Neural progenitor cell (in vitro differentiated cells): ENCODE measurements around the gene GNAS. TPM values are rescaled to one million over a fixed set of nuclear protein-coding genes. Genes with fewer than 3 reads are reported as not detected.

Experiments used
- DNase-seq: peaks from one replicate; pipeline ENCODE4 v3.0.0-alpha.2; 2016; ENCODE audit warnings: low spot score
- H2AFZ ChIP-seq: fragments of 200-600 bp; sonication (generic); replicated peaks from 2 replicates; pipeline ENCODE4 v1.6.1; 2016; ENCODE audit warnings: antibody characterized with exemption
- H3F3A ChIP-seq: fragments of 200-600 bp; sonication (generic); 2 replicates; pipeline ENCODE4 v1.6.1; 2016; ENCODE audit warnings: antibody characterized with exemption, low read depth
- H3K27ac ChIP-seq: fragments of 200-600 bp; sonication (generic); 2 replicates; pipeline ENCODE4 v1.5.1; 2016; ENCODE audit warnings: mild to moderate bottlenecking
- H3K27me3 ChIP-seq: fragments of 200-600 bp; sonication (generic); 2 replicates; pipeline ENCODE4 v1.6.1; 2016; ENCODE audit warnings: mild to moderate bottlenecking, moderate library complexity
- H3K36me3 ChIP-seq: fragments of 200-600 bp; sonication (generic); 2 replicates; pipeline ENCODE4 v1.5.1; 2016
- H3K4me1 ChIP-seq: fragments of 200-600 bp; sonication (generic); 2 replicates; pipeline ENCODE4 v1.6.1; 2016; ENCODE audit warnings: mixed run types
- H3K4me2 ChIP-seq: fragments of 200-600 bp; sonication (generic); 2 replicates; pipeline ENCODE4 v1.6.1; 2016
- H3K4me3 ChIP-seq: fragments of 200-600 bp; sonication (generic); 2 replicates; pipeline ENCODE4 v1.5.1; 2016
- H3K79me2 ChIP-seq: fragments of 200-600 bp; sonication (generic); 2 replicates; pipeline ENCODE4 v1.6.1; 2016; ENCODE audit warnings: low read depth
- H3K9ac ChIP-seq: fragments of 200-600 bp; sonication (generic); 2 replicates; pipeline ENCODE4 v1.6.1; 2016
- H3K9me3 ChIP-seq: fragments of 200-600 bp; sonication (generic); 2 replicates; pipeline ENCODE4 v1.5.1; 2016; ENCODE audit warnings: low read depth
- H4K20me1 ChIP-seq: fragments of 200-600 bp; sonication (generic); 2 replicates; pipeline ENCODE4 v1.6.1; 2016; ENCODE audit warnings: low read depth
- H3K27ac Mint-ChIP-seq: 3 replicates; pipeline ENCODE4 v1.8.0; 2021; ENCODE audit warnings: mixed read lengths
- H3K27me3 Mint-ChIP-seq: 2 replicates; pipeline ENCODE4 v1.8.0; 2022; ENCODE audit warnings: low read depth, mild to moderate bottlenecking, inconsistent platforms, moderate library complexity, mixed read lengths; ENCODE audit not compliant: insufficient read depth
- H3K36me3 Mint-ChIP-seq: 3 replicates; pipeline ENCODE4 v1.8.0; 2021; ENCODE audit warnings: mixed read lengths
- H3K4me1 Mint-ChIP-seq: 3 replicates; pipeline ENCODE4 v1.8.0; 2021; ENCODE audit warnings: mixed read lengths
- H3K4me3 Mint-ChIP-seq: 3 replicates; pipeline ENCODE4 v1.8.0; 2021; ENCODE audit warnings: mild to moderate bottlenecking, moderate library complexity, mixed read lengths
- H3K9me3 Mint-ChIP-seq: 3 replicates; pipeline ENCODE4 v1.8.0; 2020; ENCODE audit warnings: mixed read lengths
- EZH2 ChIP-seq: fragments of 200-600 bp; sonication (generic); IDR thresholded peaks from 2 replicates; pipeline ENCODE4 v1.6.1; 2017; ENCODE audit warnings: antibody characterized with exemption, mild to moderate bottlenecking, moderate library complexity
- EZH2phosphoT487 ChIP-seq: fragments of 200-600 bp; sonication (generic); IDR thresholded peaks from 2 replicates; pipeline ENCODE4 v1.6.1; 2017; ENCODE audit warnings: antibody characterized with exemption
- total RNA-seq: library from RNA; depleted of rRNA; stranded (reverse); fragments of >200 nt; gene quantifications from 2 replicates; pipeline ENCODE4 v1.2.3, GENCODE V29; 2015; ENCODE audit warnings: low replicate concordance
- TF ChIP-seq, protein P1 (sequence below): fragments of 200-600 bp; sonication (generic); IDR thresholded peaks from 2 replicates; pipeline ENCODE4 v1.5.1; 2017; ENCODE audit warnings: antibody characterized with exemption, mild to moderate bottlenecking

The GNAS gene
- total RNA-seq, 1 donor from 2014 or later: 794 TPM

GRCh38 chr20:58838174-58838573, 14.3 kb upstream of the GNAS start:
- TF ChIP-seq, protein P1, sequence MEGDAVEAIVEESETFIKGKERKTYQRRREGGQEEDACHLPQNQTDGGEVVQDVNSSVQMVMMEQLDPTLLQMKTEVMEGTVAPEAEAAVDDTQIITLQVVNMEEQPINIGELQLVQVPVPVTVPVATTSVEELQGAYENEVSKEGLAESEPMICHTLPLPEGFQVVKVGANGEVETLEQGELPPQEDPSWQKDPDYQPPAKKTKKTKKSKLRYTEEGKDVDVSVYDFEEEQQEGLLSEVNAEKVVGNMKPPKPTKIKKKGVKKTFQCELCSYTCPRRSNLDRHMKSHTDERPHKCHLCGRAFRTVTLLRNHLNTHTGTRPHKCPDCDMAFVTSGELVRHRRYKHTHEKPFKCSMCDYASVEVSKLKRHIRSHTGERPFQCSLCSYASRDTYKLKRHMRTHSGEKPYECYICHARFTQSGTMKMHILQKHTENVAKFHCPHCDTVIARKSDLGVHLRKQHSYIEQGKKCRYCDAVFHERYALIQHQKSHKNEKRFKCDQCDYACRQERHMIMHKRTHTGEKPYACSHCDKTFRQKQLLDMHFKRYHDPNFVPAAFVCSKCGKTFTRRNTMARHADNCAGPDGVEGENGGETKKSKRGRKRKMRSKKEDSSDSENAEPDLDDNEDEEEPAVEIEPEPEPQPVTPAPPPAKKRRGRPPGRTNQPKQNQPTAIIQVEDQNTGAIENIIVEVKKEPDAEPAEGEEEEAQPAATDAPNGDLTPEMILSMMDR: no peak
- TF ChIP-seq EZH2phosphoT487 (no peak), EZH2 (no peak)
- no peak overlapping the region for H3K4me2 ChIP-seq
- H3F3A ChIP-seq: peaks cover 12% of the 10 kb centered on the region
- H3K4me3 ChIP-seq: no peak overlapping the region
- Mint-ChIP-seq H3K4me3 (no peak overlapping the region), H3K36me3 (peaks cover 11% of the 10 kb centered on the region), H3K27ac (no peak overlapping the region), H3K9me3 (peaks cover 3% of the 10 kb centered on the region), H3K4me1 (no peaks in the 10 kb centered on the region), H3K27me3 (peaks cover 38% of the 10 kb centered on the region)
- H3K27ac ChIP-seq: no peak overlapping the region
- DNase-seq: no peak
- no peaks in the 10 kb centered on the region for H3K36me3 ChIP-seq
- peaks cover 9% of the 10 kb centered on the region for H3K4me1 ChIP-seq
- peaks cover 44% of the 10 kb centered on the region for H3K27me3 ChIP-seq
- H4K20me1 ChIP-seq: peaks cover 39% of the 10 kb centered on the region
- no peak overlapping the region for H2AFZ ChIP-seq
- peaks cover 88% of the 10 kb centered on the region for H3K79me2 ChIP-seq
- H3K9me3 ChIP-seq: no peaks in the 10 kb centered on the region
- H3K9ac ChIP-seq: no peak overlapping the region

GRCh38 chr20:58839474-58839874, 13.0 kb upstream of the GNAS start:
- no peaks in the 10 kb centered on the region for H3K4me1 Mint-ChIP-seq
- H2AFZ ChIP-seq: peak overlapping the region; percentile 76

DNA sequence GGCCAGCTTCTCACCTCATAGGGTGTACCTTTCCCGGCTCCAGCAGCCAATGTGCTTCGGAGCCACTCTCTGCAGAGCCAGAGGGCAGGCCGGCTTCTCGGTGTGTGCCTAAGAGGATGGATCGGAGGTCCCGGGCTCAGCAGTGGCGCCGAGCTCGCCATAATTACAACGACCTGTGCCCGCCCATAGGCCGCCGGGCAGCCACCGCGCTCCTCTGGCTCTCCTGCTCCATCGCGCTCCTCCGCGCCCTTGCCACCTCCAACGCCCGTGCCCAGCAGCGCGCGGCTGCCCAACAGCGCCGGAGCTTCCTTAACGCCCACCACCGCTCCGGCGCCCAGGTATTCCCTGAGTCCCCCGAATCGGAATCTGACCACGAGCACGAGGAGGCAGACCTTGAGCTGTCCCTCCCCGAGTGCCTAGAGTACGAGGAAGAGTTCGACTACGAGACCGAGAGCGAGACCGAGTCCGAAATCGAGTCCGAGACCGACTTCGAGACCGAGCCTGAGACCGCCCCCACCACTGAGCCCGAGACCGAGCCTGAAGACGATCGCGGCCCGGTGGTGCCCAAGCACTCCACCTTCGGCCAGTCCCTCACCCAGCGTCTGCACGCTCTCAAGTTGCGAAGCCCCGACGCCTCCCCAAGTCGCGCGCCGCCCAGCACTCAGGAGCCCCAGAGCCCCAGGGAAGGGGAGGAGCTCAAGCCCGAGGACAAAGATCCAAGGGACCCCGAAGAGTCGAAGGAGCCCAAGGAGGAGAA, 12.3 kb upstream of the GNAS start:
- peak overlapping the region; percentile 73 for H3K4me3 Mint-ChIP-seq
- Histone ChIP-seq H3K36me3 (no peaks in the 10 kb centered on the region), H3K79me2 (peaks cover 88% of the 10 kb centered on the region), H3K9ac (no peak overlapping the region), H3K27ac (no peak overlapping the region), H3K4me1 (peaks cover 14% of the 10 kb centered on the region), H3F3A (peaks cover 16% of the 10 kb centered on the region), H3K27me3 (peaks cover 61% of the 10 kb centered on the region), H4K20me1 (peaks cover 45% of the 10 kb centered on the region), H3K9me3 (no peaks in the 10 kb centered on the region), H3K4me2 (peak overlapping the region; percentile 77), H2AFZ (peak overlapping the region; percentile 76), H3K4me3 (peak overlapping the region; percentile 49)
- TF ChIP-seq EZH2 (peak; percentile 29), EZH2phosphoT487 (peak; percentile 55)
- TF ChIP-seq, protein P1: no peak
- H3K27me3 Mint-ChIP-seq: peaks cover 53% of the 10 kb centered on the region
- DNase-seq: peak; percentile 51
- no peak overlapping the region for H3K27ac Mint-ChIP-seq
- H3K9me3 Mint-ChIP-seq: peaks cover 3% of the 10 kb centered on the region
- peaks cover 11% of the 10 kb centered on the region for H3K36me3 Mint-ChIP-seq
- H3K4me1 Mint-ChIP-seq: no peaks in the 10 kb centered on the region

More at GRCh38 chr20:58839474-58839874, 13.0 kb upstream of the GNAS start:
- Histone ChIP-seq H3K9me3 (no peaks in the 10 kb centered on the region), H3K79me2 (peaks cover 88% of the 10 kb centered on the region), H3K9ac (no peak overlapping the region), H3K4me3 (peak overlapping the region; percentile 49), H3F3A (peaks cover 16% of the 10 kb centered on the region), H3K4me1 (peaks cover 14% of the 10 kb centered on the region), H3K27me3 (peaks cover 57% of the 10 kb centered on the region), H3K36me3 (no peaks in the 10 kb centered on the region), H4K20me1 (peaks cover 41% of the 10 kb centered on the region), H3K4me2 (peak overlapping the region; percentile 77), H3K27ac (no peak overlapping the region)
- Mint-ChIP-seq H3K27ac (no peak overlapping the region), H3K36me3 (peaks cover 11% of the 10 kb centered on the region), H3K4me3 (peak overlapping the region; percentile 73), H3K27me3 (peaks cover 48% of the 10 kb centered on the region), H3K9me3 (peaks cover 3% of the 10 kb centered on the region)
- peak; percentile 77 for DNase-seq
- no peak for TF ChIP-seq EZH2
- TF ChIP-seq EZH2phosphoT487: no peak
- TF ChIP-seq, protein P1: peak; percentile 57
